KMS-11 (cell line): ENCODE results near the gene DAZAP1.

Source experiments
- H2AFZ ChIP-seq: fragments of 200-600 bp; sonication (generic); 2 replicates; pipeline ENCODE4 v1.6.1; 2016; ENCODE audit warnings: antibody characterized with exemption, mixed run types, low read depth
- H3K27ac ChIP-seq: fragments of 200-600 bp; sonication (generic); 2 replicates; pipeline ENCODE4 v1.6.1; 2016; ENCODE audit warnings: mild to moderate bottlenecking, mixed run types
- H3K27me3 ChIP-seq: fragments of 200-600 bp; sonication (generic); 2 replicates; pipeline ENCODE4 v1.6.1; 2017; ENCODE audit warnings: mild to moderate bottlenecking, low read depth, mixed run types, moderate library complexity; ENCODE audit not compliant: insufficient read depth
- H3K36me3 ChIP-seq: fragments of 200-600 bp; sonication (generic); 2 replicates; pipeline ENCODE4 v1.6.1; 2017; ENCODE audit warnings: mild to moderate bottlenecking, mixed run types; ENCODE audit not compliant: insufficient read depth
- H3K4me1 ChIP-seq: fragments of 200-600 bp; sonication (generic); 2 replicates; pipeline ENCODE4 v1.6.1; 2016; ENCODE audit warnings: mild to moderate bottlenecking, low read depth, mixed run types; ENCODE audit not compliant: poor library complexity, severe bottlenecking
- H3K4me2 ChIP-seq: fragments of 200-600 bp; sonication (generic); 2 replicates; pipeline ENCODE4 v1.7.0; 2016; ENCODE audit warnings: mild to moderate bottlenecking, mixed run types
- H3K4me3 ChIP-seq: fragments of 200-600 bp; sonication (generic); IDR thresholded peaks from 2 replicates; pipeline ENCODE4 v1.6.1; 2017; ENCODE audit warnings: low read depth, low read length, mixed read lengths; ENCODE audit not compliant: insufficient read depth
- H3K79me2 ChIP-seq: fragments of 200-600 bp; sonication (generic); 2 replicates; pipeline ENCODE4 v1.6.1; 2016; ENCODE audit warnings: low read depth, mixed run types; ENCODE audit not compliant: insufficient read depth
- H3K9ac ChIP-seq: fragments of 200-600 bp; sonication (generic); 2 replicates; pipeline ENCODE4 v1.6.1; 2016; ENCODE audit warnings: mild to moderate bottlenecking, mixed run types
- H4K20me1 ChIP-seq: fragments of 200-600 bp; sonication (generic); 2 replicates; pipeline ENCODE4 v1.6.1; 2016; ENCODE audit warnings: mild to moderate bottlenecking, mixed run types; ENCODE audit not compliant: insufficient read depth
- CTCF ChIP-seq: fragments of 200-600 bp; sonication (generic); conservative IDR thresholded peaks from 2 replicates; pipeline ENCODE4 v1.6.1; 2017; ENCODE audit warnings: low read depth, mild to moderate bottlenecking, antibody characterized with exemption, low read length, moderate library complexity, mixed read lengths

The DAZAP1 gene

DNA sequence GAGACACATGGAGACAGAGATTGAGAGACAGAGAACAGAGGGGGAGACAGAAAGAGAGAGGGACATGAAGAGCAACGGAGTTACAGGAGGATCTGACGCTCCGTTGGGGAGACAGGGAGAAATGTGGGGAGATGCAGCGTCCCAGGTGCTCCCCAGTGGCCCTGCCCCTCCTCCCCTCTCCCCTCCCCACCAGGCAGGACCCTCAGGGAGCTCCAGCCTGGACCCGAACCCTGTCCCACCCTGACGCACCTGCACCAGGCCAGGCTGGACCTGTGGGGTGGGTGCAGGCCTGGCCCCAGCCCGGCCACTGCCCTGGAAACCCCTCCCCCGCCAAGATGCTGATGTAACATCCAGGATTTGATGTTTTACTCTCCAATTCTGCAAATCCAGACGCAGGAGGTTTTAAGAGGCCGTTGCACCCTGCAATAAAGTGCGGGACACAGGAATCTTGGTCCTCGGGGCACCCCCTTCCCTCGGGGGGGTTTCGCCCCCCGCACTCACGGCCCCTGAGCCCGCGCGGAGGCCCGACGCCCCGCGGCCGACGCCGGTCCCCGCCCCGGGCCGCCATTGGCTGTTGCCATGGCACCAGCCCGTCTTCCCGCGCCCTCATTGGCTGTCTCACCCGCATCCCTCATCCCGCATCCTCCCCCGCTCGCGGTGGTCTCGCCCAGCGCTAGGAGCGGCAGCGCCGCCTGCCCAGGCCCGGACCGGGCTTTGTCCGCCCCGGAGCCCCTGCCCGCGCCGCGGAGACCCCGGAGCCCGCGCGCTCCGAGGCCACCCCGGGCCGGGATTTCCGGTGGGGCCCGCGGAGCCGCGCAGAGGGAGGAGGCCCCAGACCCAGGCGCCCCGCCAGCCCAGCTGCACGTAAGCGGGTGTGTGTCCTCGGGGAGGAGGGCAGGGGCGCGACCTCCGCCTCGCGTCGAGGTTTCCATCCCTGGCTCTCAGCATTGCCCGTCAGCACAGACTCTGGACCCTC lies 42.4 kb downstream of the DAZAP1 start, which contains the start of gene APC2:
TSS of gene APC2 (plus strand) at position 655 of the 976 bp plus-strand sequence. CDS start 2,881 bp downstream, outside the sequence.
- no peak within 1 kb of the TSS for H2AFZ ChIP-seq
- H4K20me1 ChIP-seq, result no peaks in the 10 kb centered on the region; the same call in 1 of the 2 replicates
- peaks cover 11% of the 10 kb centered on the region for H3K4me1 ChIP-seq
- H3K36me3 ChIP-seq, result no peaks in the 10 kb centered on the region
- H3K27ac ChIP-seq, result no peak within 1 kb of the TSS
- H3K4me3 ChIP-seq, result no peak within 1 kb of the TSS
- H3K9ac ChIP-seq, result no peak within 1 kb of the TSS
- no peak within 1 kb of the TSS for H3K4me2 ChIP-seq
- H3K79me2 ChIP-seq, result no peaks in the 10 kb centered on the region
- no peak for TF ChIP-seq CTCF
- H3K27me3 ChIP-seq, result peaks cover 88% of the 10 kb centered on the region

DNA sequence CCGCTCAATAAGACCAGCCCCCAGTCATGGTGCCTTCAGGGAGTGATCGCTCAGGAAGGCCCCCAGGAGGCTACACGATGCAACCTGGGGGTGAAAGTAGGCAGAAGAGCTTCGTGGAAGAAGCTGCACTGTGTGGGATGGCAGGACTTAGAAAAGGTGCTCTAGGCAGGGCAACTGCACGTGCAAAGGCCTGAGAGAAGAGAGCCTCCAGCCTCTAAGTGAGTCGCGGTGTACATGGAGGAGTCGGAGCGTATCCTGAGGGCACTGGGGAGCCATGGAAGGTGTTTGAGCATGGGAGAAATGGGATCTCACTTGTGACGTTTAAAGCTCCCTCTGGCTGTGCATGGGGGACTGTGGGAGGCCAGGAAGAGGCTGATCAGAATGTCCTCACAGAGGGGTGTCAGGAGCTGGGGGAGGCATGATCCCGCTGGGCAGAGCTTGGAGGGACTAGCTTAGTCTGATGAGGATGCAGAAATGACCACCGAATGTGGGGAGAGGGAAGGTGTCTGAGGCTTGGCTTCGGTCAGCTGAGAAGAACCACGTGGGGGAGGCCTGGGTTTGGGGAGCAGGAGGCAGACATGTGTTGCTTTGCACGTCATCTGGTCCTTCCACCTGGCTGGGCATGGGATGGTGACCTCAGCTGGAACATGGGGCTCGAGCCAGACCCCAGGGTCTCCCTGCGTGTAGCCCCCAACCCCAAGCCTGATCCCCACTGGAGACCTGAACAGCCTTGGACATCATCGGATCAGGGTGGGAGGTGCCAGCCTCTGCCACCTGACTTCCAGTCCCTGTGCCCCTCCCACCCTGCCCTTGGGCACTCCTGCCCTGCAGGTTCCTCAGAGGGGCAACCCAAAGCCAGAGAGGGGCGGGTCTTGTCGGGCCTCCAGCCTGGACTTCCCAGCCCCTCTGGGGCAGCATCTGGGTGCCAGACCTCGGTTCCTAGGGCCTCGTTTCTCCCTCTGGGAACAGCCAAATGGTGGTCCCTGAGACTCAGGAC lies 43.6 kb downstream of the DAZAP1 start:
- H3K4me2 ChIP-seq, result no peak overlapping the region
- H3K4me1 ChIP-seq, result peaks cover 15% of the 10 kb centered on the region
- no peak overlapping the region for H3K9ac ChIP-seq
- no peak overlapping the region for H3K4me3 ChIP-seq
- no peak overlapping the region for H3K27ac ChIP-seq
- no peak overlapping the region for H2AFZ ChIP-seq
- H3K27me3 ChIP-seq, result peaks cover 90% of the 10 kb centered on the region
- TF ChIP-seq CTCF, result no peak
- H3K79me2 ChIP-seq, result no peaks in the 10 kb centered on the region
- H3K36me3 ChIP-seq, result no peaks in the 10 kb centered on the region
- H4K20me1 ChIP-seq, result no peaks in the 10 kb centered on the region; the same call in 1 of the 2 replicates

- Histone ChIP-seq H3K27ac (no peak overlapping the region), H3K36me3 (no peaks in the 10 kb centered on the region), H3K27me3 (peaks cover 88% of the 10 kb centered on the region), H3K9ac (no peak overlapping the region), H3K79me2 (no peaks in the 10 kb centered on the region), H3K4me1 (peaks cover 17% of the 10 kb centered on the region), H4K20me1 (no peaks in the 10 kb centered on the region; the same call in 1 of the 2 replicates), H2AFZ (no peak overlapping the region), H3K4me2 (no peak overlapping the region), H3K4me3 (no peak overlapping the region)
- no peak for TF ChIP-seq CTCF
These were observed 44.8 kb downstream of the DAZAP1 start for GRCh38 chr19:1451916-1452801.
